HepG2 (cell line): ENCODE measurements around the gene RABGGTA. TPM values are rescaled to one million over a fixed set of nuclear protein-coding genes. Genes with fewer than 3 reads are reported as not detected.

Experiments used
- FUBP1 ChIP-seq: sonication (generic); formaldehyde crosslinking; IDR thresholded peaks from 2 replicates; pipeline ENCODE4 v1.5.1; 2020; ENCODE audit warnings: missing genetic modification reagents, mild to moderate bottlenecking, borderline replicate concordance
- GATA4 ChIP-seq: sonication (generic); IDR thresholded peaks from 2 replicates; pipeline ENCODE4 v1.6.1; 2016; ENCODE audit warnings: antibody characterized with exemption, low read depth, borderline replicate concordance
- JDP2 ChIP-seq: sonication (generic); formaldehyde crosslinking; IDR thresholded peaks from 2 replicates; pipeline ENCODE4 v1.8.1; 2022; ENCODE audit warnings: missing genetic modification reagents, borderline replicate concordance
- NFIB ChIP-seq: sonication (generic); formaldehyde crosslinking; IDR thresholded peaks from 2 replicates; pipeline ENCODE4 v1.9.0; 2021; ENCODE audit warnings: missing genetic modification reagents, mild to moderate bottlenecking, borderline replicate concordance
- NFKBIZ ChIP-seq: IDR thresholded peaks from 2 replicates; pipeline ENCODE4 v1.6.1; 2018; ENCODE audit warnings: missing genetic modification reagents, missing compliant biosample characterization
- NFRKB ChIP-seq: fragments of 450-650 bp; IDR thresholded peaks from 2 replicates; pipeline ENCODE4 v1.6.1; 2017
- RXRA ChIP-seq: sonication (generic); formaldehyde crosslinking; IDR thresholded peaks from 2 replicates; pipeline ENCODE4 v1.5.1; 2020; ENCODE audit warnings: missing genetic modification reagents
- ZMYM4 ChIP-seq: sonication (generic); formaldehyde crosslinking; IDR thresholded peaks from 2 replicates; pipeline ENCODE4 v1.8.1; 2023; ENCODE audit warnings: mild to moderate bottlenecking, missing genetic modification reagents
- ZNF597 ChIP-seq: sonication (generic); formaldehyde crosslinking; IDR thresholded peaks from 2 replicates; pipeline ENCODE4 v1.5.0; 2020; ENCODE audit warnings: missing genetic modification reagents
- polyA plus RNA-seq, 8 experiments: library from polyadenylated mRNA; depleted of rRNA in 3 of 8; stranded (reverse) in 7 of 8; unstranded in 1 of 8; fragments of >200 nt; fragmentation: Illumina TruSeq in 4 of 8; extraction: Trizol in 4 of 8; gene quantifications; 2 replicates each; pipeline versions ENCODE4 v1.2.1 to v1.2.3, GENCODE V29; 2011 to 2016; ENCODE audit warnings: low read depth in 4 of 8, missing spikeins in 1 of 8, mixed read lengths in 1 of 8; ENCODE audit not compliant: insufficient read depth in 1 of 8
- total RNA-seq, 5 experiments: library from RNA; depleted of rRNA; stranded (reverse); fragments of >200 nt; fragmentation: Illumina TruSeq; extraction: Trizol; gene quantifications; 2 replicates each; pipeline ENCODE4 v1.2.3, GENCODE V29; 2016; ENCODE audit warnings: low read depth in 1 of 5
- TF ChIP-seq, protein P1 (sequence below): IDR thresholded peaks from 2 replicates; pipeline ENCODE4 v1.6.1; 2016; ENCODE audit warnings: missing genetic modification reagents, missing compliant biosample characterization

Gene RABGGTA
- total and polyA plus RNA-seq, 2 of the 13 experiments (the other 11 are each of a cell fraction or from before 2014, with no cell fraction given) = 57.9 to 90.8 TPM

DNA sequence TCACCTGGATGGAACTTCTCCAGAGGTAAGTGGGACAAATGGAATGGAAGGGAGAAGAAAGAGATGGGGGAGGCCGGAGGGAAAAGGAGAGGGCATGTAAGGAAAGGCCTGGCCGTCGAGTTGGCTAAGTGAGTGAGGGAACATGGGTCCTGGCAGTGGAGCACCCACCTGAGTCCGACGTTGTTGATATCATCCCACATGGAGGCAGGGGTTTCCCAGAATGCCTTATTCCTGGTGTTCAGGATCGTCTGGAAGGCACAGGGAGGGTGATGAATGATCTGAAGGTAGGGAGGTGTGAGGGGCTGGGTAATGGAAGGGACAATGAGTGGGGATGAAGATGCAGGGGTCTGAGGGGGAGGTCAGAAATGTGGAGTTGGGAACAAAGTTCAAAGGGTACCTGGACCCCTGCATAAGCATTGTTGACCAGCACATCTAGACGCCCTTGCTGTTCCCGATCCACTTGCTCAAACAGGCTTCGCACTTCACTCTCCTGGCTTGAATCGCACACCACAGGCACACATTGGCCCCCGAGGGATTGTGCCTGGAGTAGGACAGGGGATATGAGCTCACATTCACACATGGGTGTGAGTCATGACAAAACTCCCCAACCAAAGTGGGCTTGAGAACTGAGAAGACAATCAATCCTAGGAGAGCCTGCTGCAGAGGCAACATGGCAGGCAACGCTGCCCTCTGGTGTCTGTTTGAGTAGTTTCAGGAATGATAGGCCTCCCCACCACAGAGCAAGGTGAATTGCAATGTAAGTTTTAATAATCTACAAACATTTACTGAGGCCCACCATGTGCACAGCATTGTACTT is 25.2 kb upstream of the RABGGTA start (continued):
- no peak for TF ChIP-seq JDP2 (CRISPR knock-in tag)
- TF ChIP-seq NFIB = no peak
- TF ChIP-seq GATA4 = no peak
- TF ChIP-seq, protein P1, sequence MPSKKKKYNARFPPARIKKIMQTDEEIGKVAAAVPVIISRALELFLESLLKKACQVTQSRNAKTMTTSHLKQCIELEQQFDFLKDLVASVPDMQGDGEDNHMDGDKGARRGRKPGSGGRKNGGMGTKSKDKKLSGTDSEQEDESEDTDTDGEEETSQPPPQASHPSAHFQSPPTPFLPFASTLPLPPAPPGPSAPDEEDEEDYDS (CRISPR knock-in tag) = 0 out of 2 replicates have a peak, but pooled peaks have one; percentile 36
- TF ChIP-seq ZNF597 (CRISPR knock-in tag) = no peak
- no peak for TF ChIP-seq NFRKB
- TF ChIP-seq NFKBIZ (CRISPR knock-in tag) = peak; percentile 75; the same call in 1 of the 2 replicates
- 0 out of 2 replicates have a peak, but pooled peaks have one; percentile 84 for TF ChIP-seq FUBP1
- TF ChIP-seq RXRA (CRISPR knock-in tag) = peak; percentile 68
- peak; percentile 1; the same call in 1 of the 2 replicates for TF ChIP-seq ZMYM4 (CRISPR knock-in tag)
- TF ChIP-seq, all 625 proteins: peak for 164
